ENCODE measurements around the gene FGF14.

DNA sequence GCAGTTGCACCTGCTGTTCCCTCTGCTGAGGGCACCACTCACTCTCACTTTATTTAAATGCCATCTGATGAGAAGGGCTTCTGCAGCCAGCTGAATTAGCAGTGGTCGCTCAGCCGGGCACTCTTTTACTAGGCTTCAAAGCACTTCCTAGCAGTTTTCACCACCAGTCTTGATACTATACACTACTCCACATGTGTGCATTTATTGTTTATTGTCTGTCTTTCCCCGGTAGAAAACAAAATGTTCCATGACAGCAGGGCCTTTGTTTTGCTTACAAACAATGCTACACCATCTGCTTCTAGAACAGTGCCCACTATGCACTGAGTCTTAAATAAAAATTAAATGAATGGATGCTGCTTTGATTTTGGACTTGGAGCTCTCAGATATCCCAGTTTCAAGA, 404.9 kb downstream of the FGF14 start:
- TF ChIP-seq, protein P1, sequence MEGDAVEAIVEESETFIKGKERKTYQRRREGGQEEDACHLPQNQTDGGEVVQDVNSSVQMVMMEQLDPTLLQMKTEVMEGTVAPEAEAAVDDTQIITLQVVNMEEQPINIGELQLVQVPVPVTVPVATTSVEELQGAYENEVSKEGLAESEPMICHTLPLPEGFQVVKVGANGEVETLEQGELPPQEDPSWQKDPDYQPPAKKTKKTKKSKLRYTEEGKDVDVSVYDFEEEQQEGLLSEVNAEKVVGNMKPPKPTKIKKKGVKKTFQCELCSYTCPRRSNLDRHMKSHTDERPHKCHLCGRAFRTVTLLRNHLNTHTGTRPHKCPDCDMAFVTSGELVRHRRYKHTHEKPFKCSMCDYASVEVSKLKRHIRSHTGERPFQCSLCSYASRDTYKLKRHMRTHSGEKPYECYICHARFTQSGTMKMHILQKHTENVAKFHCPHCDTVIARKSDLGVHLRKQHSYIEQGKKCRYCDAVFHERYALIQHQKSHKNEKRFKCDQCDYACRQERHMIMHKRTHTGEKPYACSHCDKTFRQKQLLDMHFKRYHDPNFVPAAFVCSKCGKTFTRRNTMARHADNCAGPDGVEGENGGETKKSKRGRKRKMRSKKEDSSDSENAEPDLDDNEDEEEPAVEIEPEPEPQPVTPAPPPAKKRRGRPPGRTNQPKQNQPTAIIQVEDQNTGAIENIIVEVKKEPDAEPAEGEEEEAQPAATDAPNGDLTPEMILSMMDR (IDR thresholded peaks at IDR 0.05) = no peak
- no peak for TF ChIP-seq POLR2A (IDR thresholded peaks at IDR 0.05)

All from Peyer's patch (tissue), 4 donors.